ENCODE measurements around the gene MICU2.

The MICU2 gene

DNA sequence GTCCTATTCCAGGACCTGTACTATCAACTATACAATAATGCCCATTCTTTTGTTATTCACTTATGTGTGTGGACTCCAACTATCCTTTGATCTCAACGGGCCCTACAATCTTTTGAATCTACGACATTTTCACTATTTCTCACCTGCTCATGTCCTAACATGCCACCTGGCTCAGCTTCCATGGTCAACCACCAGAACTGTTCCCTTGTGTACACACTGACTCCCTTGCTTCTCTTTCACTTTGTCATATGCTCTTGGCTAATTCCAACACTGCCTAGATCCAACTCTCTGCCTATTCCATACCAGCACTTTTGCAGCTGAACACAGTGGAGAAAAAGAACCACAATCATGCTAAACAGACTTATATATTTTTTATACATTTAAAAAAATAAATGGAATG, 53.1 kb downstream of the MICU2 start:
- no peaks in the 10 kb centered on the region for H3K27me3 ChIP-seq (ENCODE audit: control insufficient read depth, insufficient read depth, low read length, poor library complexity, severe bottlenecking)
- WGBS, 2 experiments: 89 to 93% methylated on average over 2 of the region's 2 CpGs
- H3K27ac ChIP-seq (ENCODE audit: insufficient read depth, low read depth, low read length, poor library complexity, severe bottlenecking): no peak overlapping the region
- no peak overlapping the region for H3K4me3 ChIP-seq (ENCODE audit: insufficient read depth, low read depth, low read length)
- no peaks in the 10 kb centered on the region for H3K36me3 ChIP-seq (ENCODE audit: control insufficient read depth, insufficient read depth, low read length)
- H3K4me1 ChIP-seq (ENCODE audit: control insufficient read depth, insufficient read depth, low read length): no peaks in the 10 kb centered on the region
- H3K9me3 ChIP-seq (ENCODE audit: control insufficient read depth, low read length): no peaks in the 10 kb centered on the region

DNA sequence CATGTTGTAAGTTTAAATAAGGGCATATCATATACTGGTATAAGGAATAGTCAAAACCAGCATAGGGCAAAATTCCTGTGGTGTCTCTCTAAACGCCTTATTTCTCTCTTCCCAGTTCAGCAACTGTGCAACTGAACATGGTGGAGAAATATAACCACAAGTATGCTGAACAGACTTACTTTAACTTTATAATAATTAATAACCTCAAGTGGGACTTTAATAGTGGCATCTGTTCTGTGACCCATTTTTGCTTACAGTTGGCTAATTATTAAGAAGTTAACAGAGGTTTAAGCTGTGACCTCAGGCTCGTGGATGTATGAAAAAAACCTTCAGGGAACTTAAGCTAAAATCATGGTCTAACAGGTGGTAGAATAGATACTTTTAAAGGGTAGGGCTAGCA, 54.3 kb downstream of the MICU2 start:
- H3K27me3 ChIP-seq (ENCODE audit: control insufficient read depth, insufficient read depth, low read length, poor library complexity, severe bottlenecking): no peaks in the 10 kb centered on the region
- H3K9me3 ChIP-seq (ENCODE audit: control insufficient read depth, low read length): no peaks in the 10 kb centered on the region
- 85 to 97% methylated on average over 1 to 2 of the region's 2 CpGs for WGBS, 2 experiments
- H3K36me3 ChIP-seq (ENCODE audit: control insufficient read depth, insufficient read depth, low read length): no peaks in the 10 kb centered on the region
- no peak overlapping the region for H3K4me3 ChIP-seq (ENCODE audit: insufficient read depth, low read depth, low read length)
- H3K27ac ChIP-seq (ENCODE audit: insufficient read depth, low read depth, low read length, poor library complexity, severe bottlenecking): no peak overlapping the region
- no peaks in the 10 kb centered on the region for H3K4me1 ChIP-seq (ENCODE audit: control insufficient read depth, insufficient read depth, low read length)

DNA sequence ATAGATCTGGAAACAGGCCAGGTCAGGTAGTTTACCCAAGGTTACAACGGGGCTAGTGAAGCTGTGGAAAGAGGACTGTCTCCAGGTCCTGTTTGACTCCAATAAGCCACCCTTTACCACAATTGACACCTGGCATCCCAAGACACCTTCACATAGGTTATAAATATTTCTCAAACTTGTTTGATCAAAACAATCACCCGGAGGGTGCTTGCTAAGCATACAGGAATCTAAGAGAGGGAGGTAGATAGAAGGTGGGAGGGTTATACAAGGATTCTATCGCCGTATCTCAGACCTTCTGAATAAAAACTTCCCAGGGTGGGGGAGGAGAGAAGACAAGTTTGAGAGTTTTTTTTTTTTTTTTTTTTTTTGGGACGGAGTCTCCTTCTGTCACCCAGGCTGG, 55.4 kb downstream of the MICU2 start:
- Histone ChIP-seq H3K4me1 (ENCODE audit: control insufficient read depth, insufficient read depth, low read length) (no peaks in the 10 kb centered on the region), H3K27me3 (ENCODE audit: control insufficient read depth, insufficient read depth, low read length, poor library complexity, severe bottlenecking) (no peaks in the 10 kb centered on the region), H3K36me3 (ENCODE audit: control insufficient read depth, insufficient read depth, low read length) (no peaks in the 10 kb centered on the region), H3K4me3 (ENCODE audit: insufficient read depth, low read depth, low read length) (no peak overlapping the region), H3K9me3 (ENCODE audit: control insufficient read depth, low read length) (no peaks in the 10 kb centered on the region), H3K27ac (ENCODE audit: insufficient read depth, low read depth, low read length, poor library complexity, severe bottlenecking) (no peak overlapping the region)
- WGBS, 2 experiments: 90 to 94% methylated on average over 5 of the region's 5 CpGs

DNA sequence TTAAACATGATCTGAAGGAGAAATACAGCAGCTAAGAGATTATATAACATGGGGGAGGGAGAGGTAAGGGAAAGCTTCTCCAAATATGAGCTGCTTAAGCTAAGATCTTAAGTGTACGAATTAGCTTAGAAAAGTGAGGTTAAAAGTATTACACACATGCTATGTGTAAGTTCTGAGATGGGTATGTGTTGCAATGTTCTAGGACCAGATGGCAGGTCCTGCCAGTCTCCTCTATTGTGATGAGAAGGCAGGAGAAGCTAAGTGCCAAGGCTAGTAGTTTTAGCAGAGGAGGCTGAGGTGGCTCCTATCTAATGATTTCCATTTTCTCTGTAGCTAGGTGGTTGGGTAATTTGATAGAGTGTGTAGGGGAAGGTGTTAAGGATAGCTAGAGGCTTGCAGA, 57.6 kb downstream of the MICU2 start:
- Histone ChIP-seq H3K36me3 (ENCODE audit: control insufficient read depth, insufficient read depth, low read length) (no peaks in the 10 kb centered on the region), H3K27ac (ENCODE audit: insufficient read depth, low read depth, low read length, poor library complexity, severe bottlenecking) (no peak overlapping the region), H3K9me3 (ENCODE audit: control insufficient read depth, low read length) (no peaks in the 10 kb centered on the region), H3K4me3 (ENCODE audit: insufficient read depth, low read depth, low read length) (no peak overlapping the region), H3K27me3 (ENCODE audit: control insufficient read depth, insufficient read depth, low read length, poor library complexity, severe bottlenecking) (no peaks in the 10 kb centered on the region), H3K4me1 (ENCODE audit: control insufficient read depth, insufficient read depth, low read length) (no peaks in the 10 kb centered on the region)
- WGBS, 2 experiments: 96 to 97% methylated on average over 1 of the region's 1 CpG

DNA sequence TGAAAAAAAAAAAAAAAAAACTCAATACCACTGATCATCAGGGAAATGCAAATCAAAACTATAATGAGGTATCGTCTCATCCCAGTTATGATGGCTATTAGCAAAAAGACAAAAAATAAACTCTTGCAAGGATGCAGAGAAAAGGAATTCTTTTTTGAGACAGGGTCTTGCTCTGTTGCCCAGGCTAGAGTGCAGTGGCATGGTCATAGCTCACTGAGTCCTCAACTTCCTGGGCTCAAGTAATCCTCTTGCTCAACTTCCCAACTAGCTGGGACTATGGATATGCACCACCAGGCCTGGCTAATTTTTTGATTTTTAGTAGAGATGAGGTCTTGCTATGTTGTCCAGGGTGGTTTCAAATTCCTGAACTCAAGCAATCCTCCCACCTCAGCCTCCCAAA, 59.5 kb downstream of the MICU2 start:
- no peaks in the 10 kb centered on the region for H3K4me1 ChIP-seq (ENCODE audit: control insufficient read depth, insufficient read depth, low read length)
- no peak overlapping the region for H3K4me3 ChIP-seq (ENCODE audit: insufficient read depth, low read depth, low read length)
- no peak overlapping the region for H3K27ac ChIP-seq (ENCODE audit: insufficient read depth, low read depth, low read length, poor library complexity, severe bottlenecking)
- H3K27me3 ChIP-seq (ENCODE audit: control insufficient read depth, insufficient read depth, low read length, poor library complexity, severe bottlenecking): no peaks in the 10 kb centered on the region
- no peaks in the 10 kb centered on the region for H3K9me3 ChIP-seq (ENCODE audit: control insufficient read depth, low read length)
- WGBS, 2 experiments: 90 to 100% methylated on average over 1 of the region's 1 CpG
- H3K36me3 ChIP-seq (ENCODE audit: control insufficient read depth, insufficient read depth, low read length): no peaks in the 10 kb centered on the region

DNA sequence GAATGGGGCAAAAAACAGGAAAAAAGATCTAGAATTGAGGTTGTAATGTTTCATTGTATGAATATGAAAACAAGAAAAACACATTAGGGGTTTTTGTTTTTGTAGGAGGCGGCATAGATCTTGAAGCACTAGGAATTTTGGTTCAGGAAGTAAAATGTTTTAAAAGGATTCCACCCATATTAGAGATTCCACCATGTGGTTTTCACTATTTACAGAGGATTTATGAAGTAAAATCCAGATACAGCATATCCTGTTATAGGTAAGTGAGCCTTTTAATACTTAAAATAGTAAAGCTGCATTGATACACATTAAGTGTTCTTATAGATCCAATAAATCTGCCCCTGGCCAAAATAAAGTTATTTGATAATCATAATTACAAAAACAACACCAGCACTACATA, 61.4 kb downstream of the MICU2 start:
- no peak overlapping the region for H3K27ac ChIP-seq (ENCODE audit: insufficient read depth, low read depth, low read length, poor library complexity, severe bottlenecking)
- H3K36me3 ChIP-seq (ENCODE audit: control insufficient read depth, insufficient read depth, low read length): no peaks in the 10 kb centered on the region
- WGBS, 2 experiments: 83 to 94% methylated on average over 1 of the region's 1 CpG
- no peak overlapping the region for H3K4me3 ChIP-seq (ENCODE audit: insufficient read depth, low read depth, low read length)
- no peaks in the 10 kb centered on the region for H3K4me1 ChIP-seq (ENCODE audit: control insufficient read depth, insufficient read depth, low read length)
- no peaks in the 10 kb centered on the region for H3K9me3 ChIP-seq (ENCODE audit: control insufficient read depth, low read length)
- no peaks in the 10 kb centered on the region for H3K27me3 ChIP-seq (ENCODE audit: control insufficient read depth, insufficient read depth, low read length, poor library complexity, severe bottlenecking)

DNA sequence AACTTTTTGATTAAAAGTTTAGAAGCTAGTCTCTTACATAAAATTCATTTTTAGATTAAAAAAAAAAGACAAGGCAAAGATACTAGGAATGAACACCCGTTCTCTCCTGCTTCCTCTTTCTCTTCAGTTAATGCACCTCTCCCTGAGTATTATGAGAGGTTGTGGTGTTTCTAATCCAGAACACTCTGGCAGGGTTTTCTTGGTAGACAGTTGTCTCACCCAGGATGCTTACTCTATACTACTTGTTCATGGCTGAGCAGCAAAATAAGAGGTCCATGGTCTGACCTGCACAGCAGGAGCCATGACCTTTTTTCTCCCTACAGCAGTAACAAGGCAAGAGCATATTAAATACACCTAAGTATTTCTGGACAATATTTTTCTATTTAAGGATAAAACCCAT, 62.0 kb downstream of the MICU2 start:
- Histone ChIP-seq H3K27me3 (ENCODE audit: control insufficient read depth, insufficient read depth, low read length, poor library complexity, severe bottlenecking) (no peaks in the 10 kb centered on the region), H3K27ac (ENCODE audit: insufficient read depth, low read depth, low read length, poor library complexity, severe bottlenecking) (no peak overlapping the region), H3K4me3 (ENCODE audit: insufficient read depth, low read depth, low read length) (no peak overlapping the region), H3K36me3 (ENCODE audit: control insufficient read depth, insufficient read depth, low read length) (no peaks in the 10 kb centered on the region), H3K9me3 (ENCODE audit: control insufficient read depth, low read length) (no peaks in the 10 kb centered on the region), H3K4me1 (ENCODE audit: control insufficient read depth, insufficient read depth, low read length) (no peaks in the 10 kb centered on the region)
- WGBS, 2 experiments: 100% methylated on average over 1 of the region's 1 CpG; no CpG with 5 or more reads in 1 of the 2 experiments

DNA sequence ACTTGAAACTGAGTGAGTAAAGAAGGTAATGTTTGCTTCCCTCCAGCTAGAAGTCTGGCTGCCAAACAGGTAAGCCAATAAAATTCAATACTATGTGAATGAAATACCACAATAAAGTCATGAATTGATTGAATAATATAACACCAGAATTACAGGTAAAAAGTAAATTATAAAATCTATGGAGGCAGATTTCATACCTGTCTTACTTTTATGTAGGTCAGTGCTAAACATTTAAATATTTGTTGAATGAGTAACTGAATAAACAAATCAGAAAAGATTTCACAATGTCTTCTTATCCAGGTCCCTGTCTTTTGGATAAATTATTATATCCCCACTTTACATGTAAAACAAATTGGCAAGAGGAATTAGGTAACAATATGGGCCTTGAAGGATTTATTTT, 62.7 kb downstream of the MICU2 start:
- Histone ChIP-seq H3K9me3 (ENCODE audit: control insufficient read depth, low read length) (no peaks in the 10 kb centered on the region), H3K4me3 (ENCODE audit: insufficient read depth, low read depth, low read length) (no peak overlapping the region), H3K27ac (ENCODE audit: insufficient read depth, low read depth, low read length, poor library complexity, severe bottlenecking) (no peak overlapping the region), H3K27me3 (ENCODE audit: control insufficient read depth, insufficient read depth, low read length, poor library complexity, severe bottlenecking) (no peaks in the 10 kb centered on the region), H3K36me3 (ENCODE audit: control insufficient read depth, insufficient read depth, low read length) (no peaks in the 10 kb centered on the region), H3K4me1 (ENCODE audit: control insufficient read depth, insufficient read depth, low read length) (no peaks in the 10 kb centered on the region)

DNA sequence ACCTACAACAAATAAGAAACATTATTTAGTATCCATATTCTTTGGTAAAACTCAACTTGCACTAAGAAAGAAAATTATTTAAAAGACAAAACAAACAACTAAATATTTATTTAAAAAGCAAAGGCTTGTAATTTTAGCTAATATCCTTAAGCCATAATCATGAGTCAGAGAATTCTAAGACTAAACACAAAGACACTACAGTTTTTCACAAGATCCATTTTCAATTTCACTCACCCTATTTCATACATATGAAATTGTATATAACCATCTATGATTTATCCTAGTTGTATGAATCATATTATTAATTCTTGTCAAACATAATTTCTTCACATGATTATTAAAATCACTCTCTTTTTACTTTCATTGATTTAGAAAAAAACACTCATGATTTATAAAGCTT, 64.3 kb downstream of the MICU2 start:
- Histone ChIP-seq H3K9me3 (ENCODE audit: control insufficient read depth, low read length) (no peaks in the 10 kb centered on the region), H3K4me1 (ENCODE audit: control insufficient read depth, insufficient read depth, low read length) (no peaks in the 10 kb centered on the region), H3K36me3 (ENCODE audit: control insufficient read depth, insufficient read depth, low read length) (no peaks in the 10 kb centered on the region), H3K4me3 (ENCODE audit: insufficient read depth, low read depth, low read length) (no peak overlapping the region), H3K27me3 (ENCODE audit: control insufficient read depth, insufficient read depth, low read length, poor library complexity, severe bottlenecking) (no peaks in the 10 kb centered on the region), H3K27ac (ENCODE audit: insufficient read depth, low read depth, low read length, poor library complexity, severe bottlenecking) (no peak overlapping the region)

DNA sequence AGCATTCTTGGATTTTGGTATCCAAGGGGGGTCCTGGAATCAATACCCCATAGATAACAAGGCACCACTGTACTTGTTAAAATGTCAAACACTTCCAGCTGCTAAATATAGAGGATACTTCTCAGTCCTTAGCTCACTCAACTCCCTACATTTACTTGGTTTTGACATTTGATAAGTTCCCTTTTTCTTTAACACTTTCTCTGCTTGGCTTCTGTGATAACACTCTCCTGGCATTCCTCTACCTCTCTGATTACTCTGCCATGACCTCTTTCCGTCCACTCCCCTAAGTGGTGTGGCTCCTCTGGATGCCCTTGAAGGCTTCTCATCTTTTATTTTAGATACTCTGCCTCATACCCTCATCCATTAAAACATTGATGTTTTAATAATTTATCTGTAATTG, 65.2 kb downstream of the MICU2 start:
- H3K9me3 ChIP-seq (ENCODE audit: control insufficient read depth, low read length): no peaks in the 10 kb centered on the region
- H3K36me3 ChIP-seq (ENCODE audit: control insufficient read depth, insufficient read depth, low read length): no peaks in the 10 kb centered on the region
- H3K27ac ChIP-seq (ENCODE audit: insufficient read depth, low read depth, low read length, poor library complexity, severe bottlenecking): no peak overlapping the region
- no peaks in the 10 kb centered on the region for H3K4me1 ChIP-seq (ENCODE audit: control insufficient read depth, insufficient read depth, low read length)
- no peak overlapping the region for H3K4me3 ChIP-seq (ENCODE audit: insufficient read depth, low read depth, low read length)
- WGBS, 2 experiments: 88 to 96% methylated on average over 1 of the region's 1 CpG
- H3K27me3 ChIP-seq (ENCODE audit: control insufficient read depth, insufficient read depth, low read length, poor library complexity, severe bottlenecking): no peaks in the 10 kb centered on the region

DNA sequence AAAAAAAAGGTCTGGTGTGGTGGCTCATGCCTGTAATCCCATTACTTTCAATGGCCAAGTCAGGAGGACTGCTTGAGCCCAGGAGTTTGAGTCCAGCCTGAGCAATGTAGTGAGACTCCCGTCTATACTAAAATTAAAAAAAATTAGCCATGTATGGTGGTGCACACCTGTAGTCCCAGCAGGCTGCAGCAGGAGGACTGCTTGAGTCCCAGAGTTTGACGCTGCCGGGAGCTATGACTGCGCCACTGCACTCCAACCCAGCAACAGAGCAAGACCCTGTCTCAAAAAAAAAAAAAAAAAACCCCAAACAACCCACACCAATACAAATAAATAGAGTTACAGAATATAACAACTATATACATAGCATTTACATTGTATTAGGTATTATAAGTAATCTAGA, 65.7 kb downstream of the MICU2 start:
- Histone ChIP-seq H3K27me3 (ENCODE audit: control insufficient read depth, insufficient read depth, low read length, poor library complexity, severe bottlenecking) (no peaks in the 10 kb centered on the region), H3K36me3 (ENCODE audit: control insufficient read depth, insufficient read depth, low read length) (no peaks in the 10 kb centered on the region), H3K4me1 (ENCODE audit: control insufficient read depth, insufficient read depth, low read length) (no peaks in the 10 kb centered on the region), H3K4me3 (ENCODE audit: insufficient read depth, low read depth, low read length) (no peak overlapping the region), H3K9me3 (ENCODE audit: control insufficient read depth, low read length) (no peaks in the 10 kb centered on the region), H3K27ac (ENCODE audit: insufficient read depth, low read depth, low read length, poor library complexity, severe bottlenecking) (no peak overlapping the region)
- 88 to 96% methylated on average over 4 of the region's 4 CpGs for WGBS, 2 experiments

Measured in ectodermal cell (in vitro differentiated cells).